ENCODE results near the gene RAB20.

GRCh38 chr13:110491869-110492678 is 69.4 kb downstream of the RAB20 start:
- TF ChIP-seq TBL1XR1 (IDR thresholded peaks at IDR 0.05; ENCODE audit: low read depth, low read length) (no peak), CEBPZ (IDR thresholded peaks at IDR 0.05; ENCODE audit: low read depth, low read length) (no peak), CTCF (IDR thresholded peaks at IDR 0.05 in 2 of 3, conservative IDR thresholded peaks at IDR 0.05 in 1 of 3; ENCODE audit: control insufficient read depth in 2 of 3, extremely low read depth in 1 of 3, insufficient read depth in 1 of 3, low read depth in 3 of 3, low read length in 3 of 3) (no peak), BHLHE40 (IDR thresholded peaks at IDR 0.05; ENCODE audit: borderline replicate concordance in 1 of 2, low read depth in 2 of 2, low read length in 1 of 2) (no peak), POLR2AphosphoS5 (IDR thresholded peaks at IDR 0.05; ENCODE audit: low read length) (no peak), GABPA (IDR thresholded peaks at IDR 0.05; ENCODE audit: low read depth) (no peak), SRF (IDR thresholded peaks at IDR 0.05; ENCODE audit: low read depth in 2 of 2, low read length in 2 of 2) (no peak), TCF3 (IDR thresholded peaks at IDR 0.05; ENCODE audit: borderline replicate concordance, insufficient read depth, low read depth, low read length) (no peak), RAD21 (IDR thresholded peaks at IDR 0.05; ENCODE audit: insufficient read depth, low read depth, low read length) (no peak), POLR2AphosphoS2 (IDR thresholded peaks at IDR 0.05; ENCODE audit: low read depth, low read length) (no peak)
